ENCODE results near the gene COL4A2.

The COL4A2 gene

GRCh38 chr13:110306960-110307766, at the start of gene COL4A2, which contains the start of gene COL4A1:
Gene COL4A2, plus strand, starts transcription at chr13:110307284. Its CDS starts 620 bp downstream, at chr13:110307904.
Gene COL4A1, minus strand, starts transcription at chr13:110307157. Its CDS starts 130 bp downstream, at chr13:110307027.
- no peak for FAIRE-seq

GRCh38 chr13:110257408-110257807, 49.7 kb upstream of the COL4A2 start:
- FAIRE-seq, result no peak

DNA sequence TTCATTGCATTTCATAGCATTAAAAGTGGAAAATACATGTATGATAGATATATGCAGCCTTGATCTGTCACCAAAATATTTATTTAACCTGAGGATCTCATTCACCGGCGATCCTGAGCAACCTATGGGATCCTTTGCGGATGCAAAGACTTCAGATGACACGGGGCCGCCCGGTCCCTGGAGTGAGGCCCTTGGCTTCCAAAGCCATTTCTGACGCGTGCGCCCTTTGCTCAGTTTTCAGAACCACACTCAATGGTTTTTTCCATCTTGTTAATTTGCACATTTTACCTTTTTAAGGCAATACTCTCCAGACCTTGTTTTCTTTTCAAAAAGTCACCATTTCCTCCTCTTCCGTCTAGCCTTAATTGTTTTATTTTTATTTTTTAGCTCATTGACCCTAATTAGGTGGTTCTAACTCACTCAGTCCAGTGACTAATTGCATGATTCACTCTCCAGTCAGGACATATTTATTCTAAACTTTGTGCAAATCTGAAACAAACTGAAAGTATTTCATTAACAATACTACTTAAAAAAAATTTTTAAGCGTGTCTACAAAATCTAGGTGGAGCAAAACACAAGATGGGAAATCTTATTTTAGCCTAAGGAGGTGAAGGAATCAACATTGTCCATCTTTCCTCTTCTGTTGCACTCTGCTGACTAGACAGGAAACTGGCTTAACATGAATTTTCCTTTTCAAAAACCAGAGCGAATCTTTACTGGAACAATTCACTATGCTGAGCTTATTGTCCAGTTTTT, 48.0 kb upstream of the COL4A2 start:
- FAIRE-seq, result no peak

- no peak for FAIRE-seq
Observed at GRCh38 chr13:110259651-110260050, 47.4 kb upstream of the COL4A2 start.

GRCh38 chr13:110261166-110262081, 45.7 kb upstream of the COL4A2 start:
- no peak for FAIRE-seq

- no peak for FAIRE-seq
Observed at GRCh38 chr13:110262082-110262436, 45.0 kb upstream of the COL4A2 start.

- FAIRE-seq, result no peak
Observed at GRCh38 chr13:110262508-110263291, 44.4 kb upstream of the COL4A2 start.

- no peak for FAIRE-seq
Observed at GRCh38 chr13:110263404-110263803, 43.7 kb upstream of the COL4A2 start.

DNA sequence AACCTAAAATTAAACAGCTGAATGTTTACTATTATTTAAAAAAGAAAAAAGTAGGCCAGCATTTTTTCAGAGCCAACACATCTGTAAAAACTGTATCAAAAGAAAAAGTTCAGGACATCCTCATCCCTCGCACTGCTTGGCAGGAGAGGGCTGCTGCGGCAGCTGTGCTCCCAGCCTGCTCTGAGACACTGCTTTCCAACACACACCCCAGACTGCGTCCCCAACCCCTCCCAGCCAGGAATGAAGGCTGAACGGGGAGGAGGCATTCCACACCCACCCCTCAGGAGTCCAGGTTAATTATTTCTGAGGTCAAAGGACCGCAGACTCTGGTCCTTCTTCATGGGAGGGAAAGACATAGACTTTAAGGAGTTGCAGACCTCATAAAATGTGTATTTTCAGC, 43.2 kb upstream of the COL4A2 start:
- FAIRE-seq, result no peak

- no peak for FAIRE-seq
Observed at GRCh38 chr13:110264685-110265275, 42.3 kb upstream of the COL4A2 start.

GRCh38 chr13:110265341-110265681, 41.8 kb upstream of the COL4A2 start:
- no peak for FAIRE-seq

GRCh38 chr13:110265682-110266430, 41.2 kb upstream of the COL4A2 start:
- no peak for FAIRE-seq

DNA sequence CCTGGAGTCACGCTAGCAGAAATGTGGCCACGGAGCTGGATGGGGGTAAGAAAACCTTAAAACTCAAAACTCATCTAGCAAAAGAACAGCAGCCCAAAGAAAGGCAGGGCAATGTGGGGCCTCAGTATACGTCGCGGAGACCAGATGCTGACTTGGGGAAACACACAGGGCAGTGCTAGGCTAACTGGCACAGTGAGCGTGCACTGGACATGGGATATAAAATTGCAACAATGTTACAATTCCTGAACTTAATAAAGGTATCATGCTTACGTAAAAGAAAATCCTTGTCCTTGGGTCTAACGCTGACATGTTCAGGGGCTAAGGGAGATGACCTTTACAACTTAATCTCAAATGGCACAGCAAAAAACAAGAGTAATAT, 40.7 kb upstream of the COL4A2 start:
- FAIRE-seq, result no peak

DNA sequence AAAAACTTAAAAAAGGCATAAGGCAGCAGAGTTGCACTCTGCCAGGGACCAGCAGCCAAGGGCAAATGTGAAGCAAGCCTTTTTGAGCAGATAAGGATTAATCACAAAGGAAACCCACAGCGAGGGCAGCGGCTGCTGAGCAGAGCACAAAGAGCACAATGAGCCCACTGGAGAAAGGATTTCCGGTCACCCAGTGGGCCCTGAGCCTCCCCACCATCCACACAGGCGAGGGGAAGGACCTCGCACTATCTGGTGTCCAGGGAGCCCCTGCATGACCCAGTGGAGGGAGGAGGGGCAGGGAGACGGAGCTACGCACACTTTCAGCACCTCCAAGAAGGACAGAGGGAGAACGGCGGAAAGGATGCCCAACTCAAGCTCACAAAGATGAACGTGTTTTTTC, 40.1 kb upstream of the COL4A2 start:
- FAIRE-seq, result no peak

DNA sequence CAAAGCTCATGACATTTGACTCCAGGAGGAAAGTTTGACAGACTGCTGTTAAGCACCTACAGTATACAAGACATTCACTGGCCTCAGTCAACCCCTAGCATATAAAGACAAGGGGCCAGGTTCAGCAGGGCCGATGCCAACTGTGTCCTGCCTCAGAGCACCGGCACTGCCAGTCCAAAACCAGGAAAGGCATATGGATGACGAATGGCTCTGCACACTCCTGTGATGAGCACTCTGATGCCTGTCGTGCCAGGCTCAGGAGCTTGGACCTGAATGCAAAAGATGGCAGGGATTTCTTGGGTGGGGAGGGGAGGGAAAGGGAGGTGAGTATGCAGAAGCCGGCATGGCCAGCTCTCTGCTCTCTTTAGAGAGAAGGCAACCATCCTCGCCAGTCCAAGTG, 39.0 kb upstream of the COL4A2 start:
- no peak for FAIRE-seq

DNA sequence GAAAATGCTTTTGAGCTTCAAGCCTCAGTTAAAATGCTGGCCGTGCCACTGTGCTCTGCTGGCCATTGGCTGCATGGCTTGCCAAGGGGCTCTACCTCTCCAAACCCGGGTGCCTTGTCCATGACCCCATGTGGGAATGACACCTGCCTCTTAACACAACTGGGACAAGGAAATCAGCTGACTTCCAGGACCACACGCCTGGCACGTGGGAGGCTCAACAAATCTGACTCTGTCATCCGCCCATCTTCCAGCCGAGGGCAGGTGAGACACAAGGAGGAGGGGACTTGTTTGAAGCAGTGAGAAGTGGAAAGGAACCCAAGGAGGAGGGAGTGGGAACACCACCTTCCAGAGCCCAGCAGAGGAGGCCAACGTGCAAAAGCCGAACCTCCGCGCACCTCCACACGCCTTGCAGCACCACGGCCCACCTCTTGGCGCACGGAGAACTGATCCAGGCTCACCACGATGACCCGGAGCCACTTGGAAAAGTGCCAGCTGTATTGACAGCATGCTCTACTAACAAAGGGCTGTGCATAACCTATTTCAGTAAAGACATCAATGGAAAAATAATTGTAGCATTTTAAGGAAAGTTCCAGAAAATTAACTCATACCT, 38.4 kb upstream of the COL4A2 start:
- FAIRE-seq, result no peak

GRCh38 chr13:110269509-110270185, 37.4 kb upstream of the COL4A2 start:
- no peak for FAIRE-seq

- no peak for FAIRE-seq
Observed at GRCh38 chr13:110270507-110270906, 36.6 kb upstream of the COL4A2 start.

DNA sequence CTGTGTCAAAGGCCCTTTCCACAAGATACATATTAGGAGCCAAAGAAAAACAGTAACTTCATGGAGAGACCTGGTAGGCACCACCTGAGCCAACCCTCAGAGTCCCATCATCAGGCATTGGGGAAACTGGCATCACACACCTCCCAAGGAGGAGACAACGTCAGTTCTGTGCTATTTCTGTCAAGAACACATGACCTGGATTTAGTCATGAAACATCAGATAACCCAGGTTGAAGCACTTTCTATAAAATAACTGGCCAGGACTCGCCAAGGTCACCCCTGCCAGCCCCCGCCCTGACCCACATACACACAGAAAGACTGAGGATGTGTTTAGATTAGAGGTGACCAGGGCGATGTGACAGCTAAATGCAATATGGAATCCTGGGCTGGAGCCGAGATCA, 35.8 kb upstream of the COL4A2 start:
- FAIRE-seq, result no peak

DNA sequence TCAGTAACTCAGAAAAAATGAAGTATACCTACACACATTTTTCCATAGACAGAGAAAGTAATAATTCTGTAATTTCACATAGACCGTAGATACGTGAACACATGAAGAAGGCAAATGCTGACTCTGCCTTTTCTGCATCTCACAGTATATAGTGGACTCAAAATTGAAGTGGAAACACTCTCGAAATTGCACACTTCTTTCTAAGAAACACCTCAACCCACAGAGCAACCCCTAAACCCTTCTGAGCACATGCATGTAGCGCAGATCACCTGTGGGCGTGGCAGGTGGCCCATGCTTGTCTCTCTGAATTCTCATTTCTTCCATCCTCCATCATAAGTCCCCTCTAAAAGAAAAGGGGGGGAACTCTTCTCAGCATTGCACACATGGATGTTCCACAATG, 34.9 kb upstream of the COL4A2 start:
- no peak for FAIRE-seq

Measured in G401.6 (cell line).